ENCODE data around the gene ACSBG1.

DNA sequence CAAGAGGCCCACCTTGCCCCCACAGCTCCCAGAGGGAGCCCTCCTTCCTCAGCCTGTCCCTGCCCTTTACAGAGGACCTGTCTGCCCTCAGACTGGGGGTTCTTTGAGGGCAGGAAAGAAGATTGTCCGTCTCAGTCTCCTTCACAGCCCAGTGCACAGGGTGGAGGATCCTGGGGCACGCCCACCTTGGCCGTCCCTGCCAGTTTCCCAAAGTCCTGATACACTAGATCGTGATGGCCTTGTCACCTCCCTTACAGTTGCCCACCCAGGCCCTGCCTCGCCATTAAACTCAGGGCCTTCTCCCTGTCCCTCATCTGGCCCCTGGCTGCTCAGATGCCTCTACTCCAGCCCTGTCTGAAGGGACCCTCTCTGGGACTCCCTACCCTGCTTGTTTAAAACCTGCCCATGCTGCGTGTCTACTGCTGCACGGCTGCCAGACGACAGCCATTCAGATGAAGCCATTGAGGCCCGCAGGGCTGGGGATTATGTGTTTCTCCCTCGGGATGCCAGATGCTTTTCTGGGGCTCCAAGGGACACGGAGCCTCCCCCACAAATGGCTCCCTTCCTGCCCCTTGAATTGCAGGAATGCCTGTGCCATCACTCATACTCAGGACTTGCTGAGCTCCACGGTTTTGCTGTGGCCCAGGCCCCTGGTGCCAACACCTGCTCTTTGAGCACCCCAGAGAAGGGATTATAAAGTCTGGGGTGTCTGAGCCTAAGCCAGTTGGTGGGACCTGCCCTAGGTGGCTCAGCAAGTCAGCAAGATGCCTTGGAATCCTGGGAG, 27.8 kb downstream of the ACSBG1 start:
- TF ChIP-seq CTCF (IDR thresholded peaks at IDR 0.05) (no peak), POLR2A (IDR thresholded peaks at IDR 0.05) (no peak)
